Transverse colon (tissue), 4 donors: ENCODE results near the gene ZMIZ1. TPM values are rescaled to one million over a fixed set of nuclear protein-coding genes. Genes with fewer than 3 reads are reported as not detected.

Source experiments
- DNase-seq: peaks from one replicate; pipeline ENCODE4 v3.0.0-alpha.2; 2019
- H3K27ac ChIP-seq, 4 donors: fragments of 200-600 bp; sonication (generic); 2 replicates each; pipeline ENCODE4 v1.5.1; 2016 to 2018; ENCODE audit warnings: inconsistent platforms in 4 of 4
- H3K27me3 ChIP-seq: fragments of 200-600 bp; sonication (generic); 2 replicates; pipeline ENCODE4 v1.5.1; 2017; ENCODE audit warnings: inconsistent platforms
- H3K36me3 ChIP-seq, 4 donors: fragments of 200-600 bp; sonication (generic); 2 replicates each; pipeline ENCODE4 v1.5.1; 2017 to 2019; ENCODE audit warnings: inconsistent platforms in 4 of 4
- H3K4me1 ChIP-seq, 4 donors: fragments of 200-600 bp; sonication (generic); 2 replicates each; pipeline ENCODE4 v1.5.1; 2017 to 2020; ENCODE audit warnings: inconsistent platforms in 4 of 4
- H3K4me3 ChIP-seq, 4 donors: fragments of 200-600 bp; sonication (generic); 1 replicate in 1 of 4; 2 replicates in 3 of 4; pipeline versions ENCODE4 v1.5.1 to v1.6.1; 2017 to 2019; ENCODE audit warnings: inconsistent platforms in 4 of 4
- H3K9me3 ChIP-seq, 2 donors: fragments of 200-600 bp; sonication (generic); 2 replicates each; pipeline ENCODE4 v1.5.1; 2017 to 2019; ENCODE audit warnings: inconsistent platforms in 2 of 2
- CTCF ChIP-seq, 5 experiments: fragments of 200-600 bp in 3 of 5; fragments of 450-650 bp in 2 of 5; sonication (generic) in 3 of 5; IDR thresholded peaks; 1 replicate in 2 of 5; 2 replicates in 3 of 5; pipeline ENCODE4 v1.5.1; 2016 to 2017; ENCODE audit warnings: antibody characterized with exemption in 5 of 5, inconsistent platforms in 3 of 5, mild to moderate bottlenecking in 2 of 5, moderate library complexity in 1 of 5
- EP300 ChIP-seq: sonication (generic); formaldehyde crosslinking; IDR thresholded peaks from one replicate; pipeline ENCODE4 v1.6.1; 2017; ENCODE audit warnings: antibody characterized with exemption, low read depth
- POLR2A ChIP-seq: fragments of 450-650 bp; IDR thresholded peaks from one replicate; pipeline ENCODE4 v1.6.1; 2016; ENCODE audit warnings: antibody characterized with exemption, mild to moderate bottlenecking, moderate library complexity
- POLR2AphosphoS5 ChIP-seq, 3 donors: sonication (generic); formaldehyde crosslinking; IDR thresholded peaks; one replicate each; pipeline ENCODE4 v1.6.1; 2016; ENCODE audit warnings: antibody characterized with exemption in 3 of 3
- WGBS, 2 donors: methylation state at CpG; one replicate each; pipeline ENCODE4 v1.1.5; 2018; ENCODE audit warnings: low coverage in 1 of 2; 5-methylcytosine and 5-hydroxymethylcytosine counted together
- in situ Hi-C, 4 donors: fragments of 200-750 bp; cut with MboI; loops; one replicate each; pipeline versions ENCODE4 v1.15.0 to v1.15.1; 2017; ENCODE audit warnings: low sequenced_read_pairs in 3 of 4, low pct_ligation_motif_present in 1 of 4, low pct_unique_long_range_greater_than_20kb in 1 of 4
- intact Hi-C: fragments of 100-400 bp; cut with DNase I; formaldehyde crosslinking; loops from one replicate; pipeline ENCODE4 v1.15.1; 2023; ENCODE audit warnings: low total_unique reads
- total RNA-seq, 4 donors: library from RNA; depleted of rRNA; stranded (reverse); fragments of >200 nt; gene quantifications; one replicate each; pipeline ENCODE4 v1.1.0, GENCODE V29; 2016

The ZMIZ1 gene
- total RNA-seq, 4 donors from 2014 or later = 32.0 to 108 (median 63.0) TPM

- TF ChIP-seq POLR2A (no peak), POLR2AphosphoS5 (IDR thresholded peaks at IDR 0.05) (peak in 2 of 3 donors; percentile 10 to 46)
- Histone ChIP-seq H3K4me1 (peaks cover 32 to 58% (median 42%) of the 10 kb centered on the region in 4 donors), H3K4me3 (no peak overlapping the region), H3K36me3 (peaks cover 0 to 5% (median 0%) of the 10 kb centered on the region in 4 donors), H3K9me3 (no peaks in the 10 kb centered on the region), H3K27me3 (no peaks in the 10 kb centered on the region), H3K27ac (peak overlapping the region; percentile 67 to 86 (median 76))
- WGBS, 2 donors = 58 to 59% methylated on average over 5 to 26 of the region's 26 CpGs
- intact Hi-C loops = no loop called here
- in situ Hi-C loops = no loop called here
- DNase-seq = peak; percentile 45
Measured at GRCh38 chr10:79139124-79139835, 70.5 kb downstream of the ZMIZ1 start.

GRCh38 chr10:79140085-79140793, 71.5 kb downstream of the ZMIZ1 start:
- H3K36me3 ChIP-seq = peaks cover 0 to 5% (median 0%) of the 10 kb centered on the region in 4 donors
- 86 to 94% methylated on average over 3 to 7 of the region's 7 CpGs for WGBS, 2 donors
- intact Hi-C loops = no loop called here
- in situ Hi-C loops = no loop called here
- peak overlapping the region; percentile 67 to 86 (median 76) for H3K27ac ChIP-seq
- DNase-seq = no peak
- H3K9me3 ChIP-seq = no peaks in the 10 kb centered on the region
- no peak for TF ChIP-seq POLR2AphosphoS5 (IDR thresholded peaks at IDR 0.05)
- no peak for TF ChIP-seq POLR2A
- TF ChIP-seq CTCF (IDR thresholded peaks at IDR 0.05) = no peak
- TF ChIP-seq EP300 = no peak
- no peak overlapping the region for H3K4me3 ChIP-seq
- no peaks in the 10 kb centered on the region for H3K27me3 ChIP-seq
- H3K4me1 ChIP-seq = peaks cover 35 to 68% (median 49%) of the 10 kb centered on the region in 4 donors

- no peaks in the 10 kb centered on the region for H3K27me3 ChIP-seq
- WGBS, 2 donors = 78 to 84% methylated on average over 6 to 15 of the region's 15 CpGs
- peaks cover 0 to 5% (median 0%) of the 10 kb centered on the region in 4 donors for H3K36me3 ChIP-seq
- no peaks in the 10 kb centered on the region for H3K9me3 ChIP-seq
- H3K4me3 ChIP-seq = no peak overlapping the region
- peaks cover 36 to 68% (median 54%) of the 10 kb centered on the region in 4 donors for H3K4me1 ChIP-seq
- no peak for DNase-seq
- peak overlapping the region; percentile 50 to 86 (median 55) for H3K27ac ChIP-seq
- in situ Hi-C loops = no loop called here
- intact Hi-C loops = no loop called here
- TF ChIP-seq POLR2AphosphoS5 (IDR thresholded peaks at IDR 0.05) (no peak), CTCF (IDR thresholded peaks at IDR 0.05) (no peak), POLR2A (no peak), EP300 (no peak)
Measured at GRCh38 chr10:79140855-79141254, 72.1 kb downstream of the ZMIZ1 start.

GRCh38 chr10:79142064-79142491, 73.3 kb downstream of the ZMIZ1 start:
- WGBS, 2 donors = 60 to 72% methylated on average over 2 to 10 of the region's 10 CpGs
- H3K36me3 ChIP-seq = peaks cover 0 to 5% (median 0%) of the 10 kb centered on the region in 4 donors
- DNase-seq = no peak
- H3K4me3 ChIP-seq = no peak overlapping the region
- no peaks in the 10 kb centered on the region for H3K27me3 ChIP-seq
- peaks cover 46 to 67% (median 55%) of the 10 kb centered on the region in 4 donors for H3K4me1 ChIP-seq
- no peak for TF ChIP-seq EP300
- TF ChIP-seq POLR2A = no peak
- no peak for TF ChIP-seq CTCF (IDR thresholded peaks at IDR 0.05)
- no peak for TF ChIP-seq POLR2AphosphoS5 (IDR thresholded peaks at IDR 0.05)
- H3K9me3 ChIP-seq = no peaks in the 10 kb centered on the region
- peak overlapping the region; percentile 50 to 86 (median 55) for H3K27ac ChIP-seq
- intact Hi-C loops = no loop called here
- in situ Hi-C loops = no loop called here
